Vagina (tissue), 2 donors: Measurements from ENCODE around the gene TLR5. TPM values are rescaled to one million over a fixed set of nuclear protein-coding genes. Genes with fewer than 3 reads are reported as not detected.
A peak's percentile ranks its signal among the peaks of the same experiment; 100 is the strongest.

ENCODE experiments used
- DNase-seq, 2 donors: peaks; one replicate each; pipeline ENCODE4 v3.0.0-alpha.2; 2017; ENCODE audit errors: extremely low spot score in 2 of 2
- H3K27ac ChIP-seq: fragments of 200-600 bp; sonication (generic); one replicate; pipeline ENCODE4 v1.5.1; 2019
- H3K27me3 ChIP-seq: fragments of 200-600 bp; sonication (generic); one replicate; pipeline ENCODE4 v1.5.1; 2019
- H3K36me3 ChIP-seq, 2 donors: fragments of 200-600 bp; sonication (generic); one replicate each; pipeline ENCODE4 v1.5.1; 2017 to 2019
- H3K4me1 ChIP-seq: fragments of 200-600 bp; sonication (generic); one replicate; pipeline ENCODE4 v1.5.1; 2019
- H3K4me3 ChIP-seq, 2 donors: fragments of 200-600 bp; sonication (generic); 1 replicate in 1 of 2; 2 replicates in 1 of 2; pipeline ENCODE4 v1.5.1; 2016 to 2019
- H3K9me3 ChIP-seq: fragments of 200-600 bp; sonication (generic); one replicate; pipeline ENCODE4 v1.5.1; 2019
- POLR2A ChIP-seq, 2 donors: fragments of 450-650 bp; IDR thresholded peaks; one replicate each; pipeline ENCODE4 v1.6.1; 2017; ENCODE audit warnings: antibody characterized with exemption in 2 of 2, mild to moderate bottlenecking in 2 of 2, moderate library complexity in 2 of 2
- POLR2AphosphoS5 ChIP-seq, 2 donors: sonication (generic); formaldehyde crosslinking; IDR thresholded peaks; one replicate each; pipeline ENCODE4 v1.9.0; 2017; ENCODE audit warnings: antibody characterized with exemption in 2 of 2, mild to moderate bottlenecking in 2 of 2, low read depth in 1 of 2; ENCODE audit not compliant: insufficient read depth in 1 of 2
- intact Hi-C: fragments of 100-400 bp; cut with DNase I; formaldehyde crosslinking; loops from one replicate; pipeline ENCODE4 v1.15.1; 2023
- total RNA-seq: library from RNA; depleted of rRNA; stranded (reverse); fragments of >200 nt; gene quantifications from one replicate; pipeline ENCODE4 v1.2.3, GENCODE V29; 2016
- TF ChIP-seq, protein P1 (sequence below), 3 experiments: fragments of 450-650 bp in 2 of 3; fragments of 200-600 bp in 1 of 3; sonication (generic) in 1 of 3; IDR thresholded peaks; one replicate each; pipeline ENCODE4 v1.5.1; 2017 to 2019; ENCODE audit warnings: antibody characterized with exemption in 3 of 3, mild to moderate bottlenecking in 2 of 3, moderate library complexity in 2 of 3

Gene TLR5
- 15.2 TPM for total RNA-seq

DNA sequence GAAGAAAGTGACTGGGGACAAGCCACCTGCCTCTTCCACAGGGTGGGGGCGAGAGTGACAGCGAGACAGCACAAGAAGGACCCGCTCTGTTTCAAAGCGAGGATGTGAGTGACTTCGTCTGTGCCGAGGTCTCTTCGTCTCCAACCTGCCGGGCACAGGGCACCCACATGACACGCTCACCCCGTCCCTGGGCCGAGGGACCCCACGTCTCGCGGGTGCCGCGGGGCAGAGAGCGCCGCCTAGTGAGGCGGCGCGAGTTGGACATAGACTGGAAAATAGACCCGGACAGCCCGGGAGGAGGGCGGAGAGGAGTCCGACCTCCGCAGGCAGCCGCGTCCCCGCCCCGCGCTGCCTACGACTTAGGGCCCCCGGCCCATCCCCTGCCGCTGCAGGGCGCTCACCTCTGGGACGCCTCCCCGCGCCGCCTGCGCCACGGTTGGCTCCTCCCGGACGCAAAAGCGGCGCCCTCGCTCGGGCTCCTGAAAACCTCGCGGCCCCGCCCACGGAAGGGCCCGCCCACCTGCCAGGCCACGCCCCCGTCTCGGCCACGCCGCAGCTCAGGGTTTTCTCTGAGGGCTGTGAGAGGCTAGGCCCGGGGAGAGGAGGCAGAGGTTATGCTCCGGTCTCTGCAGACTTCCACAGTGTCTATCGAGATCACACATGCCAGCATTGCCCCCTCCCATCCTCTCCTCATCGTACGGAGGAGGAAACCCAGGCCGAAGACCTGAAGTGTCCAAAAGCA is at the start of gene TLR5:
TLR5 (minus strand) TSS at position 454 of the 742 bp plus-strand sequence. CDS start 30,217 bp downstream, outside the sequence.
- TF ChIP-seq POLR2A (IDR thresholded peaks at IDR 0.05) (peak in 1 of 2 donors; percentile 38), POLR2AphosphoS5 (IDR thresholded peaks at IDR 0.05; ENCODE audit: insufficient read depth in 1 of 2, low read depth in 1 of 2) (peak; percentile 36 to 72)
- TF ChIP-seq, protein P1, sequence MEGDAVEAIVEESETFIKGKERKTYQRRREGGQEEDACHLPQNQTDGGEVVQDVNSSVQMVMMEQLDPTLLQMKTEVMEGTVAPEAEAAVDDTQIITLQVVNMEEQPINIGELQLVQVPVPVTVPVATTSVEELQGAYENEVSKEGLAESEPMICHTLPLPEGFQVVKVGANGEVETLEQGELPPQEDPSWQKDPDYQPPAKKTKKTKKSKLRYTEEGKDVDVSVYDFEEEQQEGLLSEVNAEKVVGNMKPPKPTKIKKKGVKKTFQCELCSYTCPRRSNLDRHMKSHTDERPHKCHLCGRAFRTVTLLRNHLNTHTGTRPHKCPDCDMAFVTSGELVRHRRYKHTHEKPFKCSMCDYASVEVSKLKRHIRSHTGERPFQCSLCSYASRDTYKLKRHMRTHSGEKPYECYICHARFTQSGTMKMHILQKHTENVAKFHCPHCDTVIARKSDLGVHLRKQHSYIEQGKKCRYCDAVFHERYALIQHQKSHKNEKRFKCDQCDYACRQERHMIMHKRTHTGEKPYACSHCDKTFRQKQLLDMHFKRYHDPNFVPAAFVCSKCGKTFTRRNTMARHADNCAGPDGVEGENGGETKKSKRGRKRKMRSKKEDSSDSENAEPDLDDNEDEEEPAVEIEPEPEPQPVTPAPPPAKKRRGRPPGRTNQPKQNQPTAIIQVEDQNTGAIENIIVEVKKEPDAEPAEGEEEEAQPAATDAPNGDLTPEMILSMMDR (IDR thresholded peaks at IDR 0.05), result peak in 2 of 3 experiments; percentile 12 to 60
- Histone ChIP-seq H3K4me3 (peak within 1 kb of the TSS; percentile 64 to 72), H3K36me3 (no peaks in the 10 kb centered on the region), H3K27ac (peak within 1 kb of the TSS; percentile 86), H3K4me1 (peaks cover 49% of the 10 kb centered on the region), H3K9me3 (no peaks in the 10 kb centered on the region), H3K27me3 (no peaks in the 10 kb centered on the region)
- intact Hi-C loops, result no loop called here
- DNase-seq, result no peak

- H3K36me3 ChIP-seq, result no peaks in the 10 kb centered on the region
- H3K4me1 ChIP-seq, result no peaks in the 10 kb centered on the region
- H3K27me3 ChIP-seq, result no peaks in the 10 kb centered on the region
- no peak overlapping the region for H3K27ac ChIP-seq
- H3K4me3 ChIP-seq, result no peak overlapping the region
- no peaks in the 10 kb centered on the region for H3K9me3 ChIP-seq
- intact Hi-C loops, result no loop called here
- TF ChIP-seq, protein P1 (IDR thresholded peaks at IDR 0.05), result no peak
- TF ChIP-seq POLR2AphosphoS5 (IDR thresholded peaks at IDR 0.05; ENCODE audit: insufficient read depth in 1 of 2, low read depth in 1 of 2), result no peak
- no peak for TF ChIP-seq POLR2A (IDR thresholded peaks at IDR 0.05)
- peak in 1 of 2 donors; percentile 81 for DNase-seq
These were observed 47.1 kb upstream of the TLR5 start for GRCh38 chr1:223189903-223190724.

DNA sequence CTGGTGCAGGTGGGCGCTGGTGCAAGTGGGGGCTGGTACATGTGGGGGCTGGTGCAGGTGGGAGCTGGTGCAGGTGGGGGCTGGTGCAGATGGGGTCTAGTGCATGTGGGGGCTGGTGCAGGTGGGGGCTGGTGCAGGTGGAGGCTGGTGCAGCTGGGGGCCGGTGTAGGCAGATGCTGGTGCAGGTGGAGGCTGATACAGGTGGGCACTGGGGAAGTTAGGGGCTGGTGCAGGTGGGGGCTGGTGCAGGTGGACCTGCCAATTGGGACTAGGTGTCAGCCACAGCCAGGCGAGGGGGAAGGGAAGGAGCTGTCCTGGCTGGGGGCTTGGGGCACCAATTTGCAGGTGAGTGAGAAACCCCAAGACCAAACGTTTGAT is 46.5 kb upstream of the TLR5 start:
- intact Hi-C loops, result no loop called here
- H3K4me3 ChIP-seq, result no peak overlapping the region
- H3K27ac ChIP-seq, result no peak overlapping the region
- no peaks in the 10 kb centered on the region for H3K9me3 ChIP-seq
- TF ChIP-seq POLR2A (IDR thresholded peaks at IDR 0.05) (no peak), POLR2AphosphoS5 (IDR thresholded peaks at IDR 0.05; ENCODE audit: insufficient read depth in 1 of 2, low read depth in 1 of 2) (no peak)
- TF ChIP-seq, protein P1 (IDR thresholded peaks at IDR 0.05), result no peak
- H3K4me1 ChIP-seq, result no peaks in the 10 kb centered on the region
- no peaks in the 10 kb centered on the region for H3K27me3 ChIP-seq
- H3K36me3 ChIP-seq, result no peaks in the 10 kb centered on the region
- DNase-seq, result peak in 1 of 2 donors; percentile 71

DNA sequence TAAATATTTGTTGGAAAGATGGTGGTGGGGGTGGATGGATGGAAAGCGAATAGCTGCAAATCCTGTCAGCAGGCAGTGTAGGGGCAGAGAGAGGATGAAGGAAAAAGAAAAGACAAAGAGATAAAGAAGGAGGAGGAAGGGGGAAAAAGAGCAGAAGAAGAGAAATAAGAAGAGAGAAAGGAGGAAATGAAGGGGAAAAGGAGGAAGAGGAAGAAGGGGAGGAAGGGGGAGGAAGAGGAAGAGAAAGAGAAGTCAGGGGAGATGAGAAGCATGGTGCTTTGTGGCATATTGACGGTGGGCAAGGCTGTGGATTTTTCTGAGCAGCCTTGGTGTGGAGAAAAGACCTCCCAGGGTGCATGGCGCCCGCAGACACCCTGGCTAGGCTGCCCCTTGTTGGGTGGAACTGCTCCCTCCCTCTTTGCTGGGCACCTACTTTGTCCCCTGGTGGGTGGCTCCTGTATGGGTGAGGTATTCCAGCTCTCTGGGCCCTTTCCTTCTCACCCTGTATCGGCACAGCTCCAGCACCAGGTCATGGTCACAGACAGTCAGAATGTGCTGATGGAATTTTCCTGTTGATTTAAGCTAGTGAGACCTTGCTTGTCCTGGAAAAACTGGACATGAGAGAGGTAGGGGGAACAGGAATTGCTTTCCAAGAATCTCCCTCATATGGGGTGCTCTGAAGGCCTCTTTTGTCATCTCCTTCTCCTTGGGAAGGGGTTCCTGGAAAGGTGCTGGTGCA is 45.7 kb upstream of the TLR5 start:
- H3K4me3 ChIP-seq, result no peak overlapping the region
- no peak overlapping the region for H3K27ac ChIP-seq
- DNase-seq, result peak in 1 of 2 donors; percentile 67
- no peaks in the 10 kb centered on the region for H3K27me3 ChIP-seq
- H3K4me1 ChIP-seq, result no peaks in the 10 kb centered on the region
- no peaks in the 10 kb centered on the region for H3K36me3 ChIP-seq
- no peaks in the 10 kb centered on the region for H3K9me3 ChIP-seq
- intact Hi-C loops, result no loop called here
- TF ChIP-seq POLR2A (IDR thresholded peaks at IDR 0.05) (no peak), POLR2AphosphoS5 (IDR thresholded peaks at IDR 0.05; ENCODE audit: insufficient read depth in 1 of 2, low read depth in 1 of 2) (no peak)
- TF ChIP-seq, protein P1 (IDR thresholded peaks at IDR 0.05), result no peak
